GM12878 (cell line): ENCODE data around the gene GID8. TPM values are rescaled to one million over a fixed set of nuclear protein-coding genes. Genes with fewer than 3 reads are reported as not detected.

Experiments used
- ATAC-seq: fragments of 200-7000 bp; cut with Tn5 transposase; 3 replicates; pipeline ENCODE4 v1.9.1; 2020; ENCODE audit warnings: mild to moderate bottlenecking, moderate library complexity
- BruUV-seq: library from RNA; stranded (reverse); fragments of 400-500 nt; replicated peaks from 2 replicates; lab custom pipeline; 2021; lab: Mats Ljungman, UMichigan
- CTCF ChIA-PET: fragments of 300-600 bp; sonication (Branson Sonifier 250); formaldehyde crosslinking; extraction: SDS; loops from one replicate; lab custom pipeline; 2021; ENCODE audit warnings: inconsistent platforms; lab: Yijun Ruan, JAX
- POLR2A ChIA-PET: fragments of 350-600 bp; formaldehyde crosslinking; extraction: SDS; loops from one replicate; lab custom pipeline; 2021; ENCODE audit warnings: inconsistent platforms; lab: Charles Lee
- RAD21 ChIA-PET: fragments of 300-600 bp; sonication (Branson Sonifier 250); formaldehyde crosslinking; loops from one replicate; lab custom pipeline; 2023; ENCODE audit warnings: antibody characterized with exemption; ENCODE audit not compliant: unreplicated experiment; lab: Charles Lee
- SMC1A ChIA-PET: fragments of 300-600 bp; sonication (Branson Sonifier 250); formaldehyde crosslinking; loops from one replicate; lab custom pipeline; 2023; ENCODE audit not compliant: unreplicated experiment, uncharacterized antibody; lab: Charles Lee
- DNase-seq: peaks from one replicate; pipeline ENCODE4 v3.0.0-alpha.2; 2011; ENCODE audit warnings: low read depth, low spot score
- FAIRE-seq: peaks from 3 replicates; lab custom pipeline; 2011; peaks lifted over from hg19 to GRCh38; lab: Jason Lieb, UNC
- H2AFZ ChIP-seq: 2 replicates; pipeline ENCODE4 v1.6.0; 2011; ENCODE audit warnings: low read depth, low read length, control low read depth; ENCODE audit not compliant: control insufficient read depth
- H3K27ac ChIP-seq: 2 replicates; pipeline ENCODE4 v1.5.1; 2011; ENCODE audit warnings: control low read depth; ENCODE audit not compliant: control insufficient read depth, insufficient read depth
- H3K27me3 ChIP-seq, 2 experiments: replicated peaks in 1 of 2; 2 replicates each; pipeline versions ENCODE4 v1.6.0 to v1.6.1; 2011; ENCODE audit warnings: low read length in 1 of 2; ENCODE audit not compliant: control insufficient read depth in 2 of 2, insufficient read depth in 2 of 2
- H3K36me3 ChIP-seq, 2 experiments: 2 replicates each; pipeline ENCODE4 v1.5.1; 2011; ENCODE audit warnings: low read length in 1 of 2; ENCODE audit not compliant: control insufficient read depth in 2 of 2, insufficient read depth in 2 of 2
- H3K4me1 ChIP-seq: 2 replicates; pipeline ENCODE4 v1.6.1; 2011; ENCODE audit warnings: mild to moderate bottlenecking, low read length, moderate library complexity, mixed read lengths; ENCODE audit not compliant: control insufficient read depth, insufficient read depth
- H3K4me2 ChIP-seq: 2 replicates; pipeline ENCODE4 v1.6.0; 2011; ENCODE audit warnings: control low read depth; ENCODE audit not compliant: control insufficient read depth, insufficient read depth
- H3K4me3 ChIP-seq: fragments of 200-600 bp; sonication (generic); 2 replicates; pipeline ENCODE4 v1.5.1; 2016
- H3K79me2 ChIP-seq: 2 replicates; pipeline ENCODE4 v1.6.0; 2011; ENCODE audit warnings: low read length; ENCODE audit not compliant: control insufficient read depth, insufficient read depth
- H3K9ac ChIP-seq: 2 replicates; pipeline ENCODE4 v1.8.0; 2011; ENCODE audit warnings: low read length, control low read depth, mixed read lengths; ENCODE audit not compliant: control insufficient read depth, insufficient read depth
- H3K9me3 ChIP-seq: replicated peaks from 3 replicates; pipeline ENCODE4 v1.5.1; 2011; ENCODE audit warnings: mild to moderate bottlenecking, low read length; ENCODE audit not compliant: control insufficient read depth, insufficient read depth
- H4K20me1 ChIP-seq: 2 replicates; pipeline ENCODE4 v1.6.0; 2011; ENCODE audit not compliant: control insufficient read depth, insufficient read depth
- MEF2B ChIP-seq: fragments of 450-650 bp; IDR thresholded peaks from 2 replicates; pipeline ENCODE4 v1.6.1; 2018; ENCODE audit warnings: mild to moderate bottlenecking, moderate library complexity; ENCODE audit not compliant: partially characterized antibody, poor library complexity, severe bottlenecking
- WGBS: methylation state at CpG from one replicate; pipeline ENCODE4 v1.1.6; 2016; ENCODE audit warnings: low lambda C conversion rate; ENCODE audit not compliant: insufficient replicate concordance, insufficient coverage; ENCODE audit errors: missing lambda C conversion rate; 5-methylcytosine and 5-hydroxymethylcytosine counted together
- in situ Hi-C: fragments of 300-500 bp; cut with MboI; formaldehyde crosslinking; loops from 9 replicates; pipeline ENCODE4 v1.14.3; 2018; ENCODE audit warnings: mixed read lengths
- intact Hi-C: fragments of 100-400 bp; cut with micrococcal nuclease; formaldehyde crosslinking; loops from one replicate; pipeline ENCODE4 v1.14.2; 2022; ENCODE audit not compliant: unreplicated experiment
- polyA plus RNA-seq, 11 experiments: library from polyadenylated mRNA; depleted of rRNA in 4 of 11; unstranded in 6 of 11; stranded (reverse) in 5 of 11; fragments of >200 nt; fragmentation: Nextera tagmentation in 4 of 11; fragmentation: Illumina TruSeq in 1 of 11; extraction: Ambion mirVana in 4 of 11; extraction: Trizol in 1 of 11; gene quantifications; 1 replicate in 1 of 11; 2 replicates in 10 of 11; pipeline versions ENCODE4 v1.2.1 to v1.2.3, GENCODE V29; 2011 to 2016; ENCODE audit warnings: inconsistent platforms in 2 of 11, missing spikeins in 2 of 11, low read depth in 1 of 11
- total RNA-seq, 4 experiments: library from RNA; depleted of rRNA in 3 of 4; stranded (reverse); fragments of >200 nt in 3 of 4; fragmentation: Illumina TruSeq in 1 of 4; extraction: Trizol in 1 of 4; gene quantifications; 2 replicates each; pipeline versions ENCODE4 v1.2.1 to v1.2.3, GENCODE V29; 2013 to 2021
- TF ChIP-seq, protein P1 (sequence below): fragments of 450-650 bp; IDR thresholded peaks from 2 replicates; pipeline ENCODE4 v1.6.1; 2017; ENCODE audit warnings: mild to moderate bottlenecking
- TF ChIP-seq, protein P2 (sequence below): fragments of 450-650 bp; IDR thresholded peaks from 2 replicates; pipeline ENCODE4 v1.6.1; 2017; ENCODE audit warnings: antibody characterized with exemption, mild to moderate bottlenecking, moderate library complexity

The GID8 gene
- total and polyA plus RNA-seq, 10 of the 15 experiments (the other 5 are each of a cell fraction or from before 2014, with no cell fraction given) = 12.0 to 33.8 (median 22.2) TPM

DNA sequence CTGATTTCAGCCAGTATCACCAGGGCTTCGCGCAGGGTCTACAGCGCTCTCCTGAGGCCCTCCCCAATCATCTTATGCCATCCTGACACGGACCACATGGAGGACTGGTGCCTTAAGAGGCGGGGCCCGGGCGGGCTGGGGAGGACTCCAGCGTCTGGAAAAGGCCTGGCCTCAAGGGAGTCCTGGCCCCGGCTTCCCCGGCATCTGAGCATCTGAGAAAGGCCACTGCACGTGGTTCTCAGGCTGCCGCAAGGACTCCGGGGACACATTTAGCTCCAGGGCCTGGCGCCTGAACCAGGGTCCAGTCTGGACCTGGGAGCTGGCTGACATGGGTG lies 47.5 kb downstream of the GID8 start:
- ChIA-PET POLR2A (interaction anchor here (1.3 kb wide), 1 partner anchor 25 kb away, joined by 9 read pairs; no protein-coding TSS in a partner anchor), CTCF (interaction anchor here (1.2 to 1.3 kb wide), 3 partner anchors 15 to 163 kb away, joined by 3 to 4 read pairs (median 3); no protein-coding TSS in a partner anchor), RAD21 (interaction anchor here (1.0 to 1.3 kb wide), 4 partner anchors 8 to 26 kb away, joined by 4 to 5 read pairs (median 4); no protein-coding TSS in a partner anchor), SMC1A (interaction anchor here (1.0 kb wide), 1 partner anchor 36 kb away, joined by 3 read pairs; no protein-coding TSS in a partner anchor)
- DNase-seq = no peak
- in situ Hi-C loops (no loop called here), intact Hi-C loops (no loop called here)
- H3K36me3 ChIP-seq = no peaks in the 10 kb centered on the region
- no peak overlapping the region for H2AFZ ChIP-seq
- H3K9me3 ChIP-seq = no peaks in the 10 kb centered on the region
- H3K27me3 ChIP-seq = peaks cover 0 to 5% of the 10 kb centered on the region in 2 experiments; a peak in 3 of 4 replicates
- H3K4me3 ChIP-seq = no peak overlapping the region
- H3K27ac ChIP-seq = no peak overlapping the region
- no peaks in the 10 kb centered on the region for H3K79me2 ChIP-seq
- no TSS peak for BruUV-seq
- H3K4me1 ChIP-seq = peaks cover 9% of the 10 kb centered on the region; the same call in 1 of the 2 replicates
- H3K9ac ChIP-seq = no peak overlapping the region
- TF ChIP-seq, protein P1, sequence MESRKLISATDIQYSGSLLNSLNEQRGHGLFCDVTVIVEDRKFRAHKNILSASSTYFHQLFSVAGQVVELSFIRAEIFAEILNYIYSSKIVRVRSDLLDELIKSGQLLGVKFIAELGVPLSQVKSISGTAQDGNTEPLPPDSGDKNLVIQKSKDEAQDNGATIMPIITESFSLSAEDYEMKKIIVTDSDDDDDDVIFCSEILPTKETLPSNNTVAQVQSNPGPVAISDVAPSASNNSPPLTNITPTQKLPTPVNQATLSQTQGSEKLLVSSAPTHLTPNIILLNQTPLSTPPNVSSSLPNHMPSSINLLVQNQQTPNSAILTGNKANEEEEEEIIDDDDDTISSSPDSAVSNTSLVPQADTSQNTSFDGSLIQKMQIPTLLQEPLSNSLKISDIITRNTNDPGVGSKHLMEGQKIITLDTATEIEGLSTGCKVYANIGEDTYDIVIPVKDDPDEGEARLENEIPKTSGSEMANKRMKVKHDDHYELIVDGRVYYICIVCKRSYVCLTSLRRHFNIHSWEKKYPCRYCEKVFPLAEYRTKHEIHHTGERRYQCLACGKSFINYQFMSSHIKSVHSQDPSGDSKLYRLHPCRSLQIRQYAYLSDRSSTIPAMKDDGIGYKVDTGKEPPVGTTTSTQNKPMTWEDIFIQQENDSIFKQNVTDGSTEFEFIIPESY = peak; percentile 0; the same call in 1 of the 2 replicates
- peak; percentile 50 for TF ChIP-seq MEF2B
- TF ChIP-seq, protein P2, sequence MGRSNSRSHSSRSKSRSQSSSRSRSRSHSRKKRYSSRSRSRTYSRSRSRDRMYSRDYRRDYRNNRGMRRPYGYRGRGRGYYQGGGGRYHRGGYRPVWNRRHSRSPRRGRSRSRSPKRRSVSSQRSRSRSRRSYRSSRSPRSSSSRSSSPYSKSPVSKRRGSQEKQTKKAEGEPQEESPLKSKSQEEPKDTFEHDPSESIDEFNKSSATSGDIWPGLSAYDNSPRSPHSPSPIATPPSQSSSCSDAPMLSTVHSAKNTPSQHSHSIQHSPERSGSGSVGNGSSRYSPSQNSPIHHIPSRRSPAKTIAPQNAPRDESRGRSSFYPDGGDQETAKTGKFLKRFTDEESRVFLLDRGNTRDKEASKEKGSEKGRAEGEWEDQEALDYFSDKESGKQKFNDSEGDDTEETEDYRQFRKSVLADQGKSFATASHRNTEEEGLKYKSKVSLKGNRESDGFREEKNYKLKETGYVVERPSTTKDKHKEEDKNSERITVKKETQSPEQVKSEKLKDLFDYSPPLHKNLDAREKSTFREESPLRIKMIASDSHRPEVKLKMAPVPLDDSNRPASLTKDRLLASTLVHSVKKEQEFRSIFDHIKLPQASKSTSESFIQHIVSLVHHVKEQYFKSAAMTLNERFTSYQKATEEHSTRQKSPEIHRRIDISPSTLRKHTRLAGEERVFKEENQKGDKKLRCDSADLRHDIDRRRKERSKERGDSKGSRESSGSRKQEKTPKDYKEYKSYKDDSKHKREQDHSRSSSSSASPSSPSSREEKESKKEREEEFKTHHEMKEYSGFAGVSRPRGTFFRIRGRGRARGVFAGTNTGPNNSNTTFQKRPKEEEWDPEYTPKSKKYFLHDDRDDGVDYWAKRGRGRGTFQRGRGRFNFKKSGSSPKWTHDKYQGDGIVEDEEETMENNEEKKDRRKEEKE = no peak
- no peak overlapping the region for H3K4me2 ChIP-seq
- no peak for ATAC-seq
- WGBS = 46% methylated on average over 14 of the region's 14 CpGs
- H4K20me1 ChIP-seq = peaks cover 1% of the 10 kb centered on the region; the same call in 1 of the 2 replicates
- no peak for FAIRE-seq
